NCI-H2107 (cell line): ENCODE data around the gene DUOXA1.
A peak's percentile ranks its signal among the peaks of the same experiment; 100 is the strongest.

Experiments
- DNase-seq: peaks from one replicate; lab custom pipeline; 2025; lab: John Stamatoyannopoulos, UW

Gene DUOXA1, protein sequence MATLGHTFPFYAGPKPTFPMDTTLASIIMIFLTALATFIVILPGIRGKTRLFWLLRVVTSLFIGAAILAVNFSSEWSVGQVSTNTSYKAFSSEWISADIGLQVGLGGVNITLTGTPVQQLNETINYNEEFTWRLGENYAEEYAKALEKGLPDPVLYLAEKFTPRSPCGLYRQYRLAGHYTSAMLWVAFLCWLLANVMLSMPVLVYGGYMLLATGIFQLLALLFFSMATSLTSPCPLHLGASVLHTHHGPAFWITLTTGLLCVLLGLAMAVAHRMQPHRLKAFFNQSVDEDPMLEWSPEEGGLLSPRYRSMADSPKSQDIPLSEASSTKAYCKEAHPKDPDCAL

DNA sequence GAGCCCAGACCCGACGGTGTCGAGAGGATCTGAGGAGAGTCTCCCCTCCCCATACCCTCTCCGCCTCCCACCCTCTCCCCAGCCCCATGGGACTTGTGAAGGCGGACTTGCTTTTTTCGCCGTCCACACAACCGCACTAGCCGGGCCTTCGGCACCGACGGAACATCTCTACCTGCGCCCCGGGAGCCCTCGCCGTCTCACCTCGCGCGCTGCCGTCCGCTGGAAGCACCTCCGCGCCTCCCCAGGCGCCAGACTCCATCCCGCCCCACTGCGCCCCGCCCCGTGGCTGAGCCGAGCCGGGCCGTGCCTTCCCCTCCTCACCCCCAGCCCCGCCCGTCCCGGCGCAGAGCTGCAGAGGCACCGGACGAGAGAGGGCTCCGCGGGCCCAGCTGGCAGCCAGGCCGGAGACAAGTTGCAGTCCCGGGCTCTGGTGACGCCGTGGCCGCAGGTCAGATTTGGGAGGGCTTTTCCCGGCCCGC is at the start of gene DUOXA1, which contains the start of gene DUOX1:
Gene DUOXA1, minus strand, starts transcription at position 229 of the 479 bp plus-strand sequence. CDS start 6,865 bp downstream, outside the sequence.
Gene DUOX1, plus strand, starts transcription at position 344 of the 479 bp plus-strand sequence. CDS start 1,973 bp downstream, outside the sequence.
- DNase-seq: no peak

DNA sequence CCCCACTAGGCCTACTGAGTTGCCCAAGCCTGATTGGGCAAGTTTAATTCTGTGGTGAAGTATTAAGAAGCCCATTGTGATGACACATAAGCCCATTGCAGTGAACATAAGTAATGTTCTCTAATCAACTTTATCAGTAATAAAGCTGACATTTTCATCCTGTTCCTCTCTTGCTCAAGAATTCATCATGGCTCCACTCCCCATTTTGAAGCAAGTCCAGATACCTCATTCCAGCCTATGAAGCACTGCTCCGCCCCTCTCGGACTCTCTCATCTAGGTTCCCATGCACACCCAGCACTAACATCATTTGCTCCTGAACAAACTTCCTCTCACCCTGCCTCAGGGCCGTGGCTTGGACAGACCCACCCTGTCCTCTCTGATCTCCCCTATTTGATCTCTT is 47.6 kb upstream of the DUOXA1 start:
- DNase-seq: no peak

DNA sequence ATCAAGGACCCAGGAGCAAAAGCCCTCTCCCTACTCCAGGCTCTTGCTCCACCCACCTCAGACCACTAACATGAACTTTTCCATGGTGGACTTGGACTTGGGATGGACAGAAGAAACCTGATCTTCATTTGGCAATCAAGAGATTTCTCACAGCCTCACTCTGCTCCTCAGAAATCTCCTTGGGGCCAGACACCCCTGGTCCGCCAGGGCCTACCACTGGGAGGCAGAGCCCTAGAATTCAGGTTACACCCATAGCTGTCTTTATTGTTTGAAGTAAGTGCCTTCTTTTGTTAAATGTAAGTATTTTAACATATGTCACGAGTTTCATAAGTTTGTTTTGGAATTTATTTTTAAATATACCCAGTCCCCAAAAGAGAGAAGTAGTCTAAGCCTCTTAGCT is 44.9 kb upstream of the DUOXA1 start:
- DNase-seq: no peak

DNA sequence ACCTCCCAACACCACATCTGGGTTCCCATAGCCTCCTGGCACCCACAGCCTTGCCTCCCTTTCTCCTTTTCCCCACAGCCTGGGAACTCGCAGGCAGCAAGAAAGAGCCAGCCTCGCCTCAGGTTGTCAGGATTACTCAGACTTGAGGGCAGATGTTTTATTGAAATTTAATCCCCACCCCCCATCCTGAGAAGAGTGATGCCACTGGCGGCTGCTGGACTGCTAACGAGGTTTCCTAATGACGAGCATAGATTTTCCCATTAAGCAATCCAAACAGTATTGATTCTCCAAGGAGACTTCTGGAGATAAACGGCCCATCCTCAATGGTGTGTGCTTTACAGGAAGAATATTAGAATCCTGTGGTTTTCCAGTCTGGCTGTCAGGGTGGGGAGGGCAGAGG is 44.4 kb upstream of the DUOXA1 start:
- no peak for DNase-seq

DNA sequence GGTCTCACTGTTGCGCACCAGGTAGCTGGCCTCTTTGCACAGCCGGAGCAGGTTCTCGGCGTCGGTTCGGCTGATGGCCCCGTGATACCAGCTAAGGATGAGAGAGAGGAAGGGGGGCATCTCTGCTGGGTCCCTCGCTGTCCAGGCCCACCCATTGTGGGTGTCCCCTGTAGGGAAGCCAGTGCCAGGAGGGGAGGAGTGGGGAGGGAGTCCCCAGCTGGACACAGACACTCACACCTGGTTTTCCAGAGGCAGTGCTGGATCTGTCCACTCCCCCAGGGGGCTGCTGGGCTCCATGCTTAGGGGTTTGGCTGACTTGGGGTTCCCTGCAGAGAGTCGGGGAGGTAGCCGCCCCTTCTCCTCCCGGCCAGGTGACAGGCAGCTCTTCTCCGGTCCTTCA is 42.2 kb upstream of the DUOXA1 start:
- no peak for DNase-seq

DNA sequence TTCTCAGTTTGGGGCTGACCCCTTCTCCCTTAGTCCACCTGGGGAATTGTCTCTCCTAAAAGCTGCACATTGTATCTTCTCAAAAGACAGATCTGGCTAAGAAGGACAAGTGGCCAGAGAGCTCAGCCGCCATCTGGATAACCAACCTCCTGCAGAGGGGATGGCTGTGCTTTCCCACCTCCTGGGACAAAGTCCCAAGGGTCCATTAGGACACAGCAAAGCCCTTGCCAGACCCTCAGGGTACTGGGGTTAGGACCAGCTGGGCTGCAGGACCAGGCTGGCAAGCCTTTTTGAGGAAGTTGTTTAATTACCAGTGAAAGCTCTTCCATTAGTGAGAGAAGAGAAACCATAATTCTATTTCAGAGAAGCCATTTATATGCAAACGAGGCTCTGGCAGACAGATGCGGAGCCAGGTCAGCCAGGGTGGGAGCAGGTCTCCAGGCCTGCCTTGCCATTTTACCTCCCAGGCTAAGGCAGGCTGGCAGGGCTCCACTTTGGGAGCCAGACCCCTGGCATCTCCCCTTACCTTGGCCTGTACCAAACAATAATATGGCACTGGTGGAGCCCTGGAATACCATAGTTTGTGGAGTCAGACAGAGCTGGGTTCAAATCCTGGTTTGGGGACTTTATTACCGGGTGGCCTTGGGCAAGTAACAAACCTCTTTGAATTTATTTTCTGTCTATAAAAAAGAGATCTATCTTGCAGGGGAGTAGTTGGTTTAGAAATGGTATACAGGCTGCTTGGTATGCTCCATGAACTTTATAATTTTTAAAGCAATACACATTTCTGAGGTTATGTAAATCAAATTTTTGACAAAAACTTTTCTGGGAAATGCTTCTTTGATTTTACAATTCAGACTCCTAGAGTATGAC is 40.2 kb upstream of the DUOXA1 start:
- DNase-seq: no peak

DNA sequence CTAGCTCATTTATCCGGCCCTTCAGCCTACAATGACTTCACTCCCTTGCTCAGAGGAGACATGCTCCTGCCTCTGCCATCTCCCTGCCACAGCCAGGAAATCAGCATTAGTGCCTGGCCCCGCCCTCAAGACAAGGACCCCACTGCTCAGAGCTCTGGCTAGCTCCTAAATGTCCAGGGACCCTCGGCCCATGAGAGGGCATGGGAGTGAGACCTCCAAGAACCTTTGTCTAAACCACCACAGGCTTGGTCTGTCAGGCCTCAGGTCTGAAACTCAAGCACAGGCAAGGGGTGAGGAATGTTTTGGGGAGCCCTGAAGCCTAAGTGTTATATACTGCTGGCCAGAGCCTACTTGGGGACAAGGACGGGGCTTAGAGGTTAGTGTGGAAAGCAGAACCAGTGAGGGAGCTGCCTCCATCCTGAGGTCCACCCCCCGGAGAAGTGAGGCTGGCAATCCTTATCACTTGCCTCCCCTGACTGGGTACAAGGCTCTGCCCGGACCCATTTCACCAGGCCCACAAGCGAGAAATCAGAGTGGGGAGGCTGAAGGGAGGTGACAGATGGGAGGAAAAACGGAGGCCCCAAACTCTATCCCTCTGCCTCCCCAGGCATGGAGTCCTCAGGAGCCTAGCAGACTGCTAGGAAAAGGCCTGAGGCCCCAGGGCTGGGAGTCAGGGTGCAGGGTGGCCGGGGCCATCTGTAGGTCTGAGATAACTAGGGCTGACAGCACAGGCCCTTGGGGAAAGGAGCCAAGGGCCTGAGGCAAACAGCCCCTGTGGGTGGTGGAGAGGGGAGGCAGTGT is 39.3 kb upstream of the DUOXA1 start:
- no peak for DNase-seq

DNA sequence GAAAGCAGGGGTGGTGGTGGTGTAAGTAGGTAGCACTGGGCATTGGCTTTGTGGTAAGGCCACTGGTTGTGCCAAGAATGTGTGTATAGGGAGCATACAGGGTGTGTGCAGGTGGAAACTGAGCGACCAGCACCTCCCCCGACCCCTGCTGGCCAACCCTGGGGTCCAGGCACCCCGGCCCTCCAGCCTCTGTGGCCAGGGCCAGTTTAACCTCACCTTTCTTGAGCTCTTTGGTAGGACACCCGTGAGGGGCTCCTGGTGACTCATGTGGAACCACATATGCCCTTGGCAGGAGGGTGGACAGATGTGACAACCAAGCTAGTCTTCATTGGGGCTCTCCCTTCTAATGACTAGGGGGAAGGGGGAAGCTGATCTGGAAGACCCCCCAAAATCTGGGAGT is 38.6 kb upstream of the DUOXA1 start:
- DNase-seq: no peak

DNA sequence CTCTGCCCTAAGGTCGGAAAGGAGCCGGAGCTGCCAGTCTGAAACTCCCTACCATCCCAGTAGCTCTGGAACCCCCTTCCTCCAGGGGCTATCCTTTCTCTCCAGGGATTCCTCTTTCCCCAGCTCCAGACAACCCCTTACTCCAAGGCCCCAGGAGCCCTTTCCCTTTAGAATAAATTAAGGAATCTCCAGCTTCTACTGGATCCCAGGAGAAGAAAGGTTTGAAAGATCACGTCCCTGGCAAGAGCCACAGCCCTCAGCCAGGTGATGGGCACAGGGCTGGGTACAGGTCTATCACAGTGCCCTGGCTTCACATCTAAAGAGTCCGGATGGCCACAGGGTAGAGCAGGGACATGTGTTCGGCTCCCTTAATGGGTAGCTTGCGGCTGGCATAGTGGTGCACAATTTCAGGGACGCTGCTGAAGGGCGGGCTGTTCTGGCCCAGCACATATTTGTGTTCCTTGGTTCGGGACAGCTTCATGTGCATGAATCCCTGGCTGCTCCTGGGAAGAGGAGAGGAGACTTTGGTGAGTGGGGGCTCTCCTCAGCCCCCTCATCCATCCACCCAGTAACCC is 38.0 kb upstream of the DUOXA1 start:
- no peak for DNase-seq

DNA sequence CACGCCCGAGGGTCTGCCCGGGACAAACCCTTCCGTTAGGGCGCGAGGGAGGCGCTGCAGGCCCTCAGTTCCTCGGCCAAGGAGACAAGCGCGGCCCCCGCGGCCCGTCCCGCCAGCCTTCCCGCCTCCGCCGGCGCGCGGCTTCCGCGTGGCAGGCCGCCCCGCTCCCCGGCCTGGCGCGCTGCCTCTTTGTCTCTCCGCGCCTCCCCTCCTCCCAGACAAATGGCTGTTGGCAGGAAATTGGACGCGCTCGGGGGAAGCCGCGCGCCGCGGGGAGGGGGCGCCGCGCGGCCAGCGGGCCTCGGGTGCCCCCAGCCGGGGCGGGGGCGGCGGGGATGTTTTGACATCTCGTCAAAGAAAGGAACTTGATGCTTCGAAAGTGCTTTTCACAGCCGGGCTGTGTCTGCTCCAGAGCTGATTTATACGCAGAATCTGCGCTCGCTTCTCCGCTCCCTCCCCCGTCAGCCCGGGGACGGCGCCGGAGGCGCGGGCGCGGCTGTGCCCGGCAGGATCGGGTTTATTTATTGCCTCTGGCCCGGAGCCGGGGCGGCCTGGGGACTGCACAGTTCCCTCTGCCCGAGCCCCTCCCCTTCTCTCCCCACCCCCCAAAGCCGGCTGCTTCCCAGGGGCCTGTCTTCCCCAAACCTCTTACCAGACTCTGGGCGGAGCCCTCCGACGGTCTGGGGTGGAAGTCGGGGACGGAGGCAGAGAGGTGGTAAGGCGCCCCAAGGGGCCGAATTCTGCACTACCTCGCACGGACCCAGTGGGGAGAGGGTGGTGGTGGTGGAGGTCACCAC is 37.4 kb upstream of the DUOXA1 start:
- DNase-seq: peak; percentile 42

DNA sequence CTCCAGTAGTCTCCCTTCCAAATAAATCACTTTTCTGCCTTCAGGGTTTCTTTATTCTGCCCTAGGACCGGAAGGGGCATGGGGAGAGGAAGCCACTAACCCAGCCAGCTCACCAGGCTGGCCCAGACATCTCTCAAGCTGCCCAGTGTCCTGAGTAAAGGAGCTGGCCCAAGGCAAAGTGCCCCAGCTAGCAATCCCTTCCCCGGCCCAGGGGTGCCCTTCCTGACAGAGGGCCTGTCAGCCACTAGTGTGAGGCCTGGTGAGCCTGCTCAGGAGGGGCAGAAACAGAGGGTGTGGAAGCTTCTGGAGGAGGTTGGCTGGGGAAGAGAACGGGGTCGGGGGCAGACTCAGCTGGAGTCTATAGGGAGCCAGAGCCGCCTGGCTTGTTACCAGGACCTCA is 35.9 kb upstream of the DUOXA1 start:
- DNase-seq: no peak

DNA sequence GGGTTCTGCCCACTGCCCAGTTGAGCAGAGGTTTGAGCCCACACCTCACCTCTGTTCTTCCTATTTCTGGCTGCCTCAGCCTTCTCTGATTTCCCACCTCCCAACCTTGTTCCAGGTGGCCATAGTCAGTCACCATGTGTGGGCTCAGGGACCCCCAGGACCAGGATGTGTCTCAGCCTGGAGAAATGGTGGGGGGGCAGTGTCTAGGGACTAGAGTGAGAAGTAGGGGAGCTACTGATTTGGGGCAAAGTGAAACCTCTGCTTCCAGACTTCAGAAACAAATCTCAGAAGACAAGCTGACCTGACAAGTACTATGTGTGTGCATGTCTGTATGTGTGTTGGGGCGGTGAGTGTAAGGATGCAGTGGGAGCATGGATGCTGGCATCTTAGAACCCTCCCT is 35.2 kb upstream of the DUOXA1 start:
- DNase-seq: no peak

DNA sequence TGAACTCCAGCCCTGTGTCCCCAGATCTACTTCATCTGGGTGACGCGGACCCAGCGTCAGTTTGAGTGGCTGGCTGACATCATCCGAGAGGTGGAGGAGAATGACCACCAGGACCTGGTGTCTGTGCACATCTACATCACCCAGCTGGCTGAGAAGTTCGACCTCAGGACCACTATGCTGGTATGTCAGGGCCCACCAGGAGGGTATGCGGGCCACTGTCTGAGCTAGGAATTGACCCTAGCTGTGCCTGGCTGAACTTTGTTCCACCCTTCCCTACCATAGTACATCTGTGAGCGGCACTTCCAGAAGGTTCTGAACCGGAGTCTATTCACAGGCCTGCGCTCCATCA is 33.8 kb upstream of the DUOXA1 start:
- no peak for DNase-seq

DNA sequence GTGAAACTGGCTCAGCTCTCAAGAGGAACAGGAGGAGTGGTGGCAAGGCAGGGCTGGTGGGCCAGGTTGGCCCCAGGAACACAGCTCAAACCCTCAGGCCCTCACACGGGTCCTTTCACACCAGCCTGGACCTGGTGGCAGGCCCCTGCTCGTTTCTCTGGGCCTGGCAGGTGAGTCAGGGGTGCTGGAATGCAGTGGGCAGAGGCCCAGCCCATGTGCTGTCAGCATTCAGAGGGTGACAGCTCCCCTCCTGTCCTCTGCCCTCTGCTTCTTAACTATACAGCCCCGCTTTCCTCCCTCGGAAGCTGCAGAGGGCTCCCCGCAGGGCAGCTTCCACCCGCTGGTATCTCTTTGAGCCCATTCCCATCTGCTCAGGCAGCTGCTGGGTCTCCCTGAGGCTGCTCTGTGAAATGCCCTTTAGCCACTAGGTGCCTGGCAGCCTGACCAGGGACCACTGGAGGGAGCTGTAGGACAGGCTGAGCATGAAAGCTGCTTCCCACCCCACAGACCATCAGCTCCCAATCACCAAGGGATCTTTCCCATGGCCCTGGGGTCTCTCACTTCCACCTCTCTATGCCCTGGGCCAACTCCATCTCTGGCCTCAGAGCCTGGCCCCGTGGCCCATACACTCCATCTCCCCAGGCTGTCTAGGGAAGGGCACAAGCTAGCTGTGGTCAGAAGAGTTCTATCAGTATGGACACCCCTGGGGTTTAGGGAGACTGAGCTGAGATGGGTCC is 33.3 kb upstream of the DUOXA1 start:
- DNase-seq: peak; percentile 49

DNA sequence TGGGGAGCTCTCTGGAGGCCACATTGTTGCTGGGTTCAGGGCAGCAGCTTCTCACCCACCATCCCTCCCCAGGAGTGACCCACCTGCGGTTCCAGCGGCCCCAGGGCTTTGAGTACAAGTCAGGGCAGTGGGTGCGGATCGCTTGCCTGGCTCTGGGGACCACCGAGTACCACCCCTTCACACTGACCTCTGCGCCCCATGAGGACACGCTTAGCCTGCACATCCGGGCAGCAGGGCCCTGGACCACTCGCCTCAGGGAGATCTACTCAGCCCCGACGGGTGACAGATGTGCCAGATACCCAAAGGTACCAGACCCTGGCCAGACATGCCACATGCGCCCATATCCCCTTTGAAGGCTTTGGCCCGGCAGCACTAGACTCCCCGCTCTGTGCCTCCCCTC is 32.0 kb upstream of the DUOXA1 start:
- DNase-seq: no peak

DNA sequence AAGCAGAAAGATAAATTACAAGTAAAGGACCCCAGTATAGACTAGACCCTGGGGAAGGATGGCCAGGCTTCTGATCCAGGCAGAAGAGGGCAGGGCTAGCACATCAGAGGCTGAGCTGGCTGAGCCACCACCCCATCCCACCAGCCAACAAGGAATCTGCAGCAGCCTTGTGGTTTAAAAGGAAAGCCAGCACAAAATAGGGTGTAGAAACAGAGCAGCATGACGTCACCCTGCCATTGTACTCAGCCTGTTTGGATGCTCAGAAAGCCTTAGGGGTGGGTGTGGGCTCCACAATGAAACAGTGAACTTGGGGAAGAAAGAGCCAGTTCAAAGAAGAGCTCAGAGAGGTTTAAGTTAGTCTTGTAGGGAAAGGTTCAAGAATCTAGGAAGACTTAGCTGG is 28.3 kb upstream of the DUOXA1 start:
- DNase-seq: peak; percentile 33

DNA sequence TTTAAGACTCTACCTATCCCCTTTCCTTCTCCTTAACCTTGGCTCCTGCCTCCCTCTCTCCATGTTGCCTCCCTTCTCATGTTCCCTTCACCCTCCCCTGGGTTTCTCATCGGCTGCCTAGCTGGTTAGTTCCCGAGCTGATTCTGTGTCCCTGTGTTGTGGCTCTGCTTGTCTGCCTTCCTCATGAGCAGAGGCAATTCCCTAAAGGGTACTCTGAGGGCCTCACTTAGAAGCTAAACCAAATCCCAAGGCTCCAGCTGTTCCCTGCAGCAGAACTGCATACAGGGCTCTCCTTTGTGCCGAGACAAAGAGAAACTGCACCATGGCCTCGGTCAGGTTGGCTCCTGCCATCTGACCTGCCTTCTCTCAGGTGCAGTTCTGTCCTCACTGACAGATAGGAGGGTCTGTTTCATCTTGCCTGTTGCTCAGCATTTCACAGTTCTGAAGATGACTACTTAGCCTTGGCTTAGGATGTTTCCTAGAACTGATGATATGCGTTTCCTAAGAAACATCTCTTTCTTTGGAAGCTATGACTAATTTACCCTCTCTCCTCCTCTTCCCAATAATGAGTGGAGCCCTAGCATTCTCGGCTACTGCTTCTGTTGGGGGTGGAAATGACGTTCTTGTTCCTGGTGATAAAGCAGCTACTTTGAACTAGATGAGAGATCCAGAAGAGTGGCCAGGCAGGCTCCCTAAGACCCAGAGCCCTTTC is 27.2 kb upstream of the DUOXA1 start:
- peak; percentile 15 for DNase-seq

DNA sequence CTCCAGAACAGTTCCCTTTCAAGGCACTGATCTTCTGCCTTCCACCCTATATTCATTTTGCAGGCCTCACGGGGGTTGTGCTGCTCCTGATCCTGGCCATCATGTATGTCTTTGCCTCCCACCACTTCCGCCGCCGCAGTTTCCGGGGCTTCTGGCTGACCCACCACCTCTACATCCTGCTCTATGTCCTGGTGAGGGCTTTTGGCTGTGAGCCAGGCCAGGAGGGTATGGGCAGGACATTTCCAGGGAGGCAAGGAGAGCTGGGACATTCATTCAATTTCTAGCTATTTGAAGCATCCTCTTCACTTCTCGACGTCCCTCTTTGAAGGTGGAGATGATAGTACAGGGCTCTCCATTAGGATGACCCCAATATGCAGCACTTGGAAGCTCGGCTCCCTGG is 26.1 kb upstream of the DUOXA1 start:
- no peak for DNase-seq

DNA sequence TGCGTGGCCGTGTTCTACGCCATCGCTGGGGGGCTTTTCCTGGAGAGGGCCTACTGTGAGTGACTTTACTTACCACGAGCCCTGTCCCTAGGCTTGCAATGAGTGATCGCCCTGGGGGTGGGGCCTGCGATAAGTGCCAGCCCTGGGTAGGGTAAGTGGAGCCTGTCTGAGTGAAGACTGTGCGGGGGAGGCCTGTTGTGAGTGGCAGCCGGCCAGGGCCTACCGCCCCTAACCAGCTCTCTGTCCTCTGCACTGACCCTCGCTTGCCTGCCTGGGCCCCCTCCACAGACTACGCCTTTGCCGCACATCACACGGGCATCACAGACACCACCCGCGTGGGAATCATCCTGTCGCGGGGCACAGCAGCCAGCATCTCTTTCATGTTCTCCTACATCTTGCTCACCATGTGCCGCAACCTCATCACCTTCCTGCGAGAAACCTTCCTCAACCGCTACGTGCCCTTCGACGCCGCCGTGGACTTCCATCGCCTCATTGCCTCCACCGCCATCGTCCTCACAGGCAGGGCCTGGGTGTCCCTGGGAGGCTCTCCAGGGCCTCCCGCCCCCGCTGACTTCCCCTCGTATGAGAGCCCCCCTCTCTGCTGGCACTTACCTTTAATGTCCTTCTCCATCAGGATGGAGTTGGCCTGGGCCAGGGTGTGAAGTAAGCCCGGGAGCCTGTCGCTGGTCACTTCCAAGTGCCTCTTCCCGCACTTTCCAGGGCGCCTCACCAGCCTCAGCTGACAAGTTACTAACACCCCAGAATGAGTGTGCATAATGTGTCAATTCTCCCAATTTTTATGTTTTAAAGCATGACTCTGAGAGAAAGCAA is 22.5 kb upstream of the DUOXA1 start:
- DNase-seq: no peak
